ENCODE measurements around the gene EHBP1.

The EHBP1 gene

DNA sequence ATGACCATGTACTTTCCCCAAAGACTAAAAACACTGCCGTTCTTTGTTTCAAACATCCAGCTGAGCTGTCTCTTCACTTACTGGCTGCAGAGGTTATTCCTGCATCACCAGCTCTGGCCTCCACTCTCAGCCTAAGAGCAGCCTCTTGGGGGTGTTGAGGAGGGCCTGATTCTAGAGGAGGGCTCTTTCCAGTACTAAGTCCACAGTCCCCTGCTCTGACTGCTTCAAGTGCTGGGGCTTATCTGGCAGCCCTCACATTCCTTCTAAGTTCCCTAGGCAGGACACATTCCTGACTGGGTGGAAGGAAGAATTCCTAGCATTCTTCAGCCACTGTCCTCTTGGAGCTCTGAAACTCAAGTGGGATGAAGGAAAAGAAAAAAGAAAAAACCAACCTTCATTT is 32.9 kb upstream of the EHBP1 start:
- Histone ChIP-seq H3K9ac (ENCODE audit: low read depth, low read length, poor library complexity) (no peak overlapping the region), H2AFZ (ENCODE audit: low read length) (peak overlapping the region; percentile 79), H3K4me3 (ENCODE audit: low read length in 2 of 2) (no peak overlapping the region), H3K27ac (replicated peaks; ENCODE audit: low read length) (peak overlapping the region; percentile 2), H3K18ac (ENCODE audit: low read length) (no peak overlapping the region), H3K4ac (ENCODE audit: low read length) (no peak overlapping the region), H3K27me3 (ENCODE audit: control insufficient read depth in 3 of 3, insufficient read depth in 3 of 3, low read depth in 1 of 3, low read length in 3 of 3) (no peaks in the 10 kb centered on the region), H3K4me1 (ENCODE audit: control insufficient read depth in 2 of 2, insufficient read depth in 1 of 2, low read depth in 1 of 2, low read length in 2 of 2) (peaks cover 4 to 5% of the 10 kb centered on the region in 2 donors), H3K36me3 (replicated peaks in 1 of 2; ENCODE audit: control insufficient read depth in 2 of 2, insufficient read depth in 2 of 2, low read length in 2 of 2) (no peaks in the 10 kb centered on the region), H4K8ac (ENCODE audit: low read depth, low read length) (no peak overlapping the region), H2BK120ac (ENCODE audit: low read depth, low read length) (no peak overlapping the region), H3K4me2 (ENCODE audit: insufficient read depth, low read length, poor library complexity, severe bottlenecking) (no peak overlapping the region), H2BK12ac (ENCODE audit: low read length) (no peak overlapping the region), H4K91ac (ENCODE audit: low read depth, low read length, poor library complexity) (no peak overlapping the region), H2AK5ac (ENCODE audit: low read depth, low read length) (no peak overlapping the region), H3K14ac (ENCODE audit: low read length) (no peak overlapping the region), H2BK15ac (ENCODE audit: low read length) (no peak overlapping the region), H2BK5ac (ENCODE audit: low read length) (no peak overlapping the region), H3K79me1 (ENCODE audit: low read depth, low read length) (no peaks in the 10 kb centered on the region), H3K9me3 (replicated peaks in 1 of 2; ENCODE audit: control insufficient read depth in 2 of 2, insufficient read depth in 1 of 2, low read depth in 1 of 2, low read length in 2 of 2) (no peaks in the 10 kb centered on the region), H3K23ac (ENCODE audit: low read depth, low read length, poor library complexity) (no peak overlapping the region)
- peak; percentile 66 for DNase-seq (ENCODE audit: low spot score)
- WGBS, 2 donors (ENCODE audit: extremely low coverage in 2 of 2, insufficient read length in 2 of 2, insufficient replicate concordance in 1 of 2) = no CpG with 5 or more reads among the region's 1 CpG

DNA sequence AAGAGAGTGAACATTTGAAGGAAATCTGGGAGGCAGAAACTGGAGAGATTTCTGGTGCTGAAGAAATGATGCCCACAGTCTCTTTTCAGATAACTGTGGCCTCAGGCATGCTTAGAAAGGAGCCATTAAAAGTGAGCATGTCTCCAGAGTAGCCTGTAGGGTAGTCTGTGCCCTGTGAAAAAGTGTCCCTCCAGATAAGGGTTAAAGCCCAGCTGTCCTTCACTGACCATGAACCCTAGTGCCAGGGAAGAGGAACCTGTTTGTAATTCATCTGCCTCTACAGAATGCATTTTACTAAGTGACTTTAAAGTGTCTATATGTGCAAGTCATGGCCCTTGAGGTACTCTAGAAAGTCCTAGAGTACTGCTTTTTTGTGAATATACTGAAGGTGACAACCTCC is 30.5 kb upstream of the EHBP1 start:
- no peak overlapping the region for H3K4ac ChIP-seq (ENCODE audit: low read length)
- H2BK120ac ChIP-seq (ENCODE audit: low read depth, low read length) = no peak overlapping the region
- H2AFZ ChIP-seq (ENCODE audit: low read length) = no peak overlapping the region
- H2BK5ac ChIP-seq (ENCODE audit: low read length) = no peak overlapping the region
- no peak overlapping the region for H4K91ac ChIP-seq (ENCODE audit: low read depth, low read length, poor library complexity)
- peaks cover 4 to 5% of the 10 kb centered on the region in 2 donors for H3K4me1 ChIP-seq (ENCODE audit: control insufficient read depth in 2 of 2, insufficient read depth in 1 of 2, low read depth in 1 of 2, low read length in 2 of 2)
- H3K36me3 ChIP-seq (replicated peaks in 1 of 2; ENCODE audit: control insufficient read depth in 2 of 2, insufficient read depth in 2 of 2, low read length in 2 of 2) = no peaks in the 10 kb centered on the region
- no peak overlapping the region for H3K27ac ChIP-seq (replicated peaks; ENCODE audit: low read length)
- no peaks in the 10 kb centered on the region for H3K27me3 ChIP-seq (ENCODE audit: control insufficient read depth in 3 of 3, insufficient read depth in 3 of 3, low read depth in 1 of 3, low read length in 3 of 3)
- H3K4me3 ChIP-seq (ENCODE audit: low read length in 2 of 2) = no peak overlapping the region
- no peak overlapping the region for H2BK12ac ChIP-seq (ENCODE audit: low read length)
- no peaks in the 10 kb centered on the region for H3K79me1 ChIP-seq (ENCODE audit: low read depth, low read length)
- no peak overlapping the region for H3K4me2 ChIP-seq (ENCODE audit: insufficient read depth, low read length, poor library complexity, severe bottlenecking)
- no peak overlapping the region for H3K14ac ChIP-seq (ENCODE audit: low read length)
- no peak for DNase-seq (ENCODE audit: low spot score)
- no peak overlapping the region for H2AK5ac ChIP-seq (ENCODE audit: low read depth, low read length)
- H3K9ac ChIP-seq (ENCODE audit: low read depth, low read length, poor library complexity) = no peak overlapping the region
- H3K23ac ChIP-seq (ENCODE audit: low read depth, low read length, poor library complexity) = no peak overlapping the region
- H2BK15ac ChIP-seq (ENCODE audit: low read length) = no peak overlapping the region
- H3K18ac ChIP-seq (ENCODE audit: low read length) = no peak overlapping the region
- H3K9me3 ChIP-seq (replicated peaks in 1 of 2; ENCODE audit: control insufficient read depth in 2 of 2, insufficient read depth in 1 of 2, low read depth in 1 of 2, low read length in 2 of 2) = no peaks in the 10 kb centered on the region
- H4K8ac ChIP-seq (ENCODE audit: low read depth, low read length) = no peak overlapping the region

DNA sequence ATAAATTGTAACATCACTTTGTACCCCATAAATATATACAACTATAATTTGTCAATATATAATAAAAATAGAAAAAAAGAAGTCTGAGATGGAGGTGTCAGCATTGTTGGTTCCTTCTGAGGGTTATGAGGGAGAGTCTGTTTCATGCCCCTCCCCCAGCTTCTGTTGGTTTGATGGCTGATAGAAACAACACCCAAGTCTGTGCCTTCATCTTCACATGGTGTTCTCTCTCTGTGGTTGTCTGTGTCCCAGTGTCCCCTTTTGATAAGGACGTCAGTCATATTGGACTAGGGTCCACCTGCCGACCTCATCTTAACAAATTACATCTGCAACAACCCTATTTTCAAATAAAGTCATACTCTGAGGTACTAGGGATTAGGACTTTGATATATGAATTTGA is 20.3 kb upstream of the EHBP1 start:
- no peak overlapping the region for H3K4me2 ChIP-seq (ENCODE audit: insufficient read depth, low read length, poor library complexity, severe bottlenecking)
- no peak overlapping the region for H3K9ac ChIP-seq (ENCODE audit: low read depth, low read length, poor library complexity)
- no peak overlapping the region for H3K18ac ChIP-seq (ENCODE audit: low read length)
- H4K91ac ChIP-seq (ENCODE audit: low read depth, low read length, poor library complexity) = no peak overlapping the region
- no peak overlapping the region for H2BK120ac ChIP-seq (ENCODE audit: low read depth, low read length)
- H3K14ac ChIP-seq (ENCODE audit: low read length) = no peak overlapping the region
- no peak for DNase-seq (ENCODE audit: low spot score)
- H3K4ac ChIP-seq (ENCODE audit: low read length) = no peak overlapping the region
- H3K79me1 ChIP-seq (ENCODE audit: low read depth, low read length) = no peaks in the 10 kb centered on the region
- WGBS, 2 donors (ENCODE audit: extremely low coverage in 2 of 2, insufficient read length in 2 of 2, insufficient replicate concordance in 1 of 2) = no CpG with 5 or more reads among the region's 2 CpGs
- H2AFZ ChIP-seq (ENCODE audit: low read length) = no peak overlapping the region
- no peak overlapping the region for H3K23ac ChIP-seq (ENCODE audit: low read depth, low read length, poor library complexity)
- H2BK12ac ChIP-seq (ENCODE audit: low read length) = no peak overlapping the region
- H3K27ac ChIP-seq (replicated peaks; ENCODE audit: low read length) = no peak overlapping the region
- H3K4me1 ChIP-seq (ENCODE audit: control insufficient read depth in 2 of 2, insufficient read depth in 1 of 2, low read depth in 1 of 2, low read length in 2 of 2) = peaks cover 3 to 9% of the 10 kb centered on the region in 2 donors
- H2AK5ac ChIP-seq (ENCODE audit: low read depth, low read length) = no peak overlapping the region
- no peaks in the 10 kb centered on the region for H3K27me3 ChIP-seq (ENCODE audit: control insufficient read depth in 3 of 3, insufficient read depth in 3 of 3, low read depth in 1 of 3, low read length in 3 of 3)
- H3K9me3 ChIP-seq (replicated peaks in 1 of 2; ENCODE audit: control insufficient read depth in 2 of 2, insufficient read depth in 1 of 2, low read depth in 1 of 2, low read length in 2 of 2) = no peaks in the 10 kb centered on the region
- no peak overlapping the region for H3K4me3 ChIP-seq (ENCODE audit: low read length in 2 of 2)
- no peak overlapping the region for H2BK15ac ChIP-seq (ENCODE audit: low read length)
- H4K8ac ChIP-seq (ENCODE audit: low read depth, low read length) = no peak overlapping the region
- H2BK5ac ChIP-seq (ENCODE audit: low read length) = no peak overlapping the region
- H3K36me3 ChIP-seq (replicated peaks in 1 of 2; ENCODE audit: control insufficient read depth in 2 of 2, insufficient read depth in 2 of 2, low read length in 2 of 2) = no peaks in the 10 kb centered on the region

DNA sequence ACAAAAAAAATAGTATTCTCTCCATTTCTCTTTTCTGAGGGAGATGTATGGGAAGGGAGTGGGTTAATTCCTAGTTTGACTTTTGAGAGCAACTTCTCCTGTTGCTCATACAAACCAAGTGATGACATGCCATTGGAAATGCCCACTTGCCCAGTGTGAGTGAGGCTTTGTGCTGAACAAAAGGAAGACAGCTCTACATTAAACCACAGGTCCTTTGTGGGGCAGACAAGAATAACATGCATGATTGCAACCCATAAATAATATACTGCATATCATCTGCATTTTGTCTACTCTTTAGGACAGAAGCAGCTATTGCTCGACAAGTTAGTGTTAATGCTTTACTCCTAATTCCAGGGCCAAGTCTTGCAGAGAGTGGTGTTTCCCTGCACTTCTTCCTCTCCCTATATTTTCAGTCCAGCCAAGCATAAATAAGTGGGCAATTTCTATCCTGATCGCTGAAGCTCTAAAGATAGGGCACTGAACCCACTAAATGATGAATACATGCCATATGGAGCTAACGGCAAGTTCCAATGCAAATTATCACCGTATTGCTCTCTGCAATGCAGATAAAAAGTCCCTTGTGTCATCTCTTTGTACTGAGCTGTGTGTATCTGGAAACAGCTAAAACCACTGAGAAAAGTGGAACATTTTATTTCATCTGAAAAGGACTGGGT is 19.4 kb upstream of the EHBP1 start:
- Histone ChIP-seq H2AFZ (ENCODE audit: low read length) (peak overlapping the region; percentile 76), H3K4me1 (ENCODE audit: control insufficient read depth in 2 of 2, insufficient read depth in 1 of 2, low read depth in 1 of 2, low read length in 2 of 2) (peaks cover 3 to 9% of the 10 kb centered on the region in 2 donors), H2BK15ac (ENCODE audit: low read length) (no peak overlapping the region), H3K36me3 (replicated peaks in 1 of 2; ENCODE audit: control insufficient read depth in 2 of 2, insufficient read depth in 2 of 2, low read length in 2 of 2) (no peaks in the 10 kb centered on the region), H3K9me3 (replicated peaks in 1 of 2; ENCODE audit: control insufficient read depth in 2 of 2, insufficient read depth in 1 of 2, low read depth in 1 of 2, low read length in 2 of 2) (no peaks in the 10 kb centered on the region), H2BK12ac (ENCODE audit: low read length) (no peak overlapping the region), H3K27me3 (ENCODE audit: control insufficient read depth in 3 of 3, insufficient read depth in 3 of 3, low read depth in 1 of 3, low read length in 3 of 3) (no peaks in the 10 kb centered on the region), H3K23ac (ENCODE audit: low read depth, low read length, poor library complexity) (no peak overlapping the region), H3K27ac (replicated peaks; ENCODE audit: low read length) (no peak overlapping the region), H3K9ac (ENCODE audit: low read depth, low read length, poor library complexity) (no peak overlapping the region), H2AK5ac (ENCODE audit: low read depth, low read length) (no peak overlapping the region), H3K4ac (ENCODE audit: low read length) (no peak overlapping the region), H3K4me2 (ENCODE audit: insufficient read depth, low read length, poor library complexity, severe bottlenecking) (no peak overlapping the region), H3K14ac (ENCODE audit: low read length) (no peak overlapping the region), H4K91ac (ENCODE audit: low read depth, low read length, poor library complexity) (no peak overlapping the region), H2BK120ac (ENCODE audit: low read depth, low read length) (no peak overlapping the region), H4K8ac (ENCODE audit: low read depth, low read length) (no peak overlapping the region), H3K4me3 (ENCODE audit: low read length in 2 of 2) (no peak overlapping the region), H3K79me1 (ENCODE audit: low read depth, low read length) (no peaks in the 10 kb centered on the region), H2BK5ac (ENCODE audit: low read length) (no peak overlapping the region), H3K18ac (ENCODE audit: low read length) (no peak overlapping the region)
- no peak for DNase-seq (ENCODE audit: low spot score)
- no CpG with 5 or more reads among the region's 4 CpGs for WGBS, 2 donors (ENCODE audit: extremely low coverage in 2 of 2, insufficient read length in 2 of 2, insufficient replicate concordance in 1 of 2)
